ENCODE measurements around the gene ATP13A2. TPM values are rescaled to one million over a fixed set of nuclear protein-coding genes. Genes with fewer than 3 reads are reported as not detected.

The ATP13A2 gene
- polyA plus RNA-seq, 1 experiment, result 5.6 TPM

- ChIA-PET CTCF (interaction anchor here (0.7 to 8.1 kb wide), 3 partner anchors 25 to 93 kb away, joined by 5 to 126 read pairs (median 37); no protein-coding TSS in a partner anchor), POLR2A (no interaction called here)
- DNase-seq (ENCODE audit: low read depth, low spot score), result no peak
- TF ChIP-seq CTCF (IDR thresholded peaks at IDR 0.05; ENCODE audit: low read depth, low read length), result no peak
- Histone ChIP-seq H3K4me3 (ENCODE audit: low read depth, low read length) (no peak overlapping the region), H3K27me3 (ENCODE audit: control insufficient read depth, insufficient read depth, low read length) (no peaks in the 10 kb centered on the region), H3K27ac (ENCODE audit: low read depth, low read length) (no peak overlapping the region), H3K9me3 (ENCODE audit: control insufficient read depth, insufficient read depth, low read length) (no peaks in the 10 kb centered on the region)
These were observed 31.9 kb upstream of the ATP13A2 start for GRCh38 chr1:17043676-17044075.

- no peak overlapping the region for H3K4me3 ChIP-seq (ENCODE audit: low read depth, low read length)
- H3K9me3 ChIP-seq (ENCODE audit: control insufficient read depth, insufficient read depth, low read length), result no peaks in the 10 kb centered on the region
- no peak overlapping the region for H3K27ac ChIP-seq (ENCODE audit: low read depth, low read length)
- ChIA-PET CTCF (interaction anchor here (0.6 to 2.7 kb wide), 2 partner anchors 86 to 89 kb away, joined by 4 to 11 read pairs; no protein-coding TSS in a partner anchor), POLR2A (no interaction called here)
- TF ChIP-seq CTCF (IDR thresholded peaks at IDR 0.05; ENCODE audit: low read depth, low read length), result no peak
- no peaks in the 10 kb centered on the region for H3K27me3 ChIP-seq (ENCODE audit: control insufficient read depth, insufficient read depth, low read length)
- DNase-seq (ENCODE audit: low read depth, low spot score), result no peak
These were observed 28.4 kb upstream of the ATP13A2 start for GRCh38 chr1:17040135-17040534.

- DNase-seq (ENCODE audit: low read depth, low spot score), result no peak
- Histone ChIP-seq H3K27me3 (ENCODE audit: control insufficient read depth, insufficient read depth, low read length) (no peaks in the 10 kb centered on the region), H3K27ac (ENCODE audit: low read depth, low read length) (no peak overlapping the region), H3K4me3 (ENCODE audit: low read depth, low read length) (no peak overlapping the region), H3K9me3 (ENCODE audit: control insufficient read depth, insufficient read depth, low read length) (no peaks in the 10 kb centered on the region)
- no peak for TF ChIP-seq CTCF (IDR thresholded peaks at IDR 0.05; ENCODE audit: low read depth, low read length)
- ChIA-PET POLR2A (no interaction called here), CTCF (interaction anchor here (2.7 kb wide), 1 partner anchor 88 kb away, joined by 11 read pairs; no protein-coding TSS in a partner anchor)
These were observed 27.8 kb upstream of the ATP13A2 start for GRCh38 chr1:17039522-17039921.

- H3K9me3 ChIP-seq (ENCODE audit: control insufficient read depth, insufficient read depth, low read length), result no peaks in the 10 kb centered on the region
- no peak overlapping the region for H3K27ac ChIP-seq (ENCODE audit: low read depth, low read length)
- ChIA-PET POLR2A (interaction anchor here (0.5 to 0.6 kb wide), 2 partner anchors 18 to 102 kb away, joined by 4 to 5 read pairs; no protein-coding TSS in a partner anchor), CTCF (interaction anchor here (1.9 to 2.0 kb wide), 2 partner anchors 13 to 82 kb away, joined by 7 to 14 read pairs; no protein-coding TSS in a partner anchor)
- no peaks in the 10 kb centered on the region for H3K27me3 ChIP-seq (ENCODE audit: control insufficient read depth, insufficient read depth, low read length)
- DNase-seq (ENCODE audit: low read depth, low spot score), result no peak
- TF ChIP-seq CTCF (IDR thresholded peaks at IDR 0.05; ENCODE audit: low read depth, low read length), result no peak
- H3K4me3 ChIP-seq (ENCODE audit: low read depth, low read length), result no peak overlapping the region
These were observed 21.8 kb upstream of the ATP13A2 start for GRCh38 chr1:17033481-17033880.

- POLR2A ChIA-PET, result no interaction called here
- no peak for DNase-seq (ENCODE audit: low read depth, low spot score)
- TF ChIP-seq CTCF (IDR thresholded peaks at IDR 0.05; ENCODE audit: low read depth, low read length), result no peak
- Histone ChIP-seq H3K27me3 (ENCODE audit: control insufficient read depth, insufficient read depth, low read length) (no peaks in the 10 kb centered on the region), H3K9me3 (ENCODE audit: control insufficient read depth, insufficient read depth, low read length) (no peaks in the 10 kb centered on the region), H3K4me3 (ENCODE audit: low read depth, low read length) (no peak overlapping the region), H3K27ac (ENCODE audit: low read depth, low read length) (peak overlapping the region; percentile 24)
- CTCF ChIA-PET, result interaction anchor here (1.9 to 2.0 kb wide), 2 partner anchors 13 to 81 kb away, joined by 7 to 14 read pairs; no protein-coding TSS in a partner anchor
These were observed 21.0 kb upstream of the ATP13A2 start for GRCh38 chr1:17032741-17033140.

All from AG04450 (cell line).